Esophagus muscularis mucosa (tissue), 4 donors: ENCODE results near the gene MAP2K5. TPM values are rescaled to one million over a fixed set of nuclear protein-coding genes. Genes with fewer than 3 reads are reported as not detected.

Source experiments
- DNase-seq: peaks from one replicate; pipeline ENCODE4 v3.0.0-alpha.2; 2017; ENCODE audit errors: extremely low spot score
- H3K27ac ChIP-seq, 4 donors: fragments of 200-600 bp; sonication (generic); replicated peaks in 1 of 4; 1 replicate in 3 of 4; 2 replicates in 1 of 4; pipeline ENCODE4 v1.5.1; 2016 to 2019; ENCODE audit warnings: mild to moderate bottlenecking in 1 of 4
- H3K27me3 ChIP-seq, 4 donors: fragments of 200-600 bp; sonication (generic); one replicate each; pipeline versions ENCODE4 v1.5.1 to v1.6.0; 2016 to 2019
- H3K36me3 ChIP-seq, 4 donors: fragments of 200-600 bp; sonication (generic); one replicate each; pipeline ENCODE4 v1.5.1; 2016 to 2019
- H3K4me1 ChIP-seq, 4 donors: fragments of 200-600 bp; sonication (generic); one replicate each; pipeline ENCODE4 v1.5.1; 2016 to 2019
- H3K4me3 ChIP-seq, 4 donors: fragments of 200-600 bp; sonication (generic); 1 replicate in 2 of 4; 2 replicates in 2 of 4; pipeline ENCODE4 v1.5.1; 2016 to 2019; ENCODE audit warnings: mild to moderate bottlenecking in 4 of 4, moderate library complexity in 1 of 4
- H3K9me3 ChIP-seq, 4 donors: fragments of 200-600 bp; sonication (generic); 1 replicate in 3 of 4; 2 replicates in 1 of 4; pipeline ENCODE4 v1.5.1; 2016 to 2019
- CTCF ChIP-seq, 3 experiments: fragments of 200-600 bp in 2 of 3; fragments of 450-650 bp in 1 of 3; sonication (generic) in 2 of 3; IDR thresholded peaks; one replicate each; pipeline ENCODE4 v1.5.1; 2017 to 2019; ENCODE audit warnings: antibody characterized with exemption in 3 of 3, mild to moderate bottlenecking in 2 of 3, moderate library complexity in 1 of 3
- EP300 ChIP-seq: sonication (generic); formaldehyde crosslinking; IDR thresholded peaks from one replicate; pipeline ENCODE4 v1.6.1; 2017; ENCODE audit warnings: antibody characterized with exemption
- POLR2A ChIP-seq: fragments of 450-650 bp; IDR thresholded peaks from one replicate; pipeline ENCODE4 v1.6.1; 2017; ENCODE audit warnings: antibody characterized with exemption, moderate library complexity, mild to moderate bottlenecking, low read depth
- POLR2AphosphoS5 ChIP-seq, 2 donors: sonication (generic); formaldehyde crosslinking; IDR thresholded peaks; one replicate each; pipeline ENCODE4 v1.6.1; 2017; ENCODE audit warnings: antibody characterized with exemption in 2 of 2
- WGBS: methylation state at CpG from one replicate; pipeline ENCODE4 v1.1.5; 2018; 5-methylcytosine and 5-hydroxymethylcytosine counted together
- intact Hi-C: fragments of 100-400 bp; cut with DNase I; formaldehyde crosslinking; loops from one replicate; pipeline ENCODE4 v1.15.1; 2023
- total RNA-seq, 4 donors: library from RNA; depleted of rRNA; stranded (reverse); fragments of >200 nt; gene quantifications; one replicate each; pipeline versions ENCODE4 v1.1.0 to v1.2.1, GENCODE V29; 2016

Gene MAP2K5
- total RNA-seq, 4 donors from 2014 or later, result 7.8 to 11.9 (median 10.6) TPM

- Histone ChIP-seq H3K4me1 (no peaks in the 10 kb centered on the region), H3K27ac (no peak overlapping the region), H3K36me3 (peaks cover 0 to 19% (median 10%) of the 10 kb centered on the region in 4 donors), H3K4me3 (no peak overlapping the region), H3K27me3 (no peaks in the 10 kb centered on the region), H3K9me3 (no peaks in the 10 kb centered on the region)
- TF ChIP-seq POLR2A (no peak), EP300 (no peak), CTCF (IDR thresholded peaks at IDR 0.05) (no peak), POLR2AphosphoS5 (IDR thresholded peaks at IDR 0.05) (no peak)
- WGBS, result 90% methylated on average over 2 of the region's 2 CpGs
- no peak for DNase-seq
- intact Hi-C loops, result no loop called here
These were observed 63.4 kb downstream of the MAP2K5 start for GRCh38 chr15:67605871-67606270.

- H3K4me1 ChIP-seq, result peaks cover 0 to 2% (median 0%) of the 10 kb centered on the region in 4 donors
- intact Hi-C loops, result no loop called here
- 91% methylated on average over 1 of the region's 1 CpG for WGBS
- H3K4me3 ChIP-seq, result no peak overlapping the region
- H3K27me3 ChIP-seq, result no peaks in the 10 kb centered on the region
- H3K9me3 ChIP-seq, result no peaks in the 10 kb centered on the region
- peaks cover 0 to 13% (median 5%) of the 10 kb centered on the region in 4 donors for H3K36me3 ChIP-seq
- H3K27ac ChIP-seq, result no peak overlapping the region
- TF ChIP-seq EP300, result no peak
- no peak for TF ChIP-seq CTCF (IDR thresholded peaks at IDR 0.05)
- TF ChIP-seq POLR2A, result no peak
- no peak for TF ChIP-seq POLR2AphosphoS5 (IDR thresholded peaks at IDR 0.05)
- DNase-seq, result no peak
These were observed 64.2 kb downstream of the MAP2K5 start for GRCh38 chr15:67606742-67607141.

- no peak overlapping the region for H3K27ac ChIP-seq
- H3K4me1 ChIP-seq, result peaks cover 0 to 2% (median 0%) of the 10 kb centered on the region in 4 donors
- intact Hi-C loops, result no loop called here
- H3K27me3 ChIP-seq, result no peaks in the 10 kb centered on the region
- no peak overlapping the region for H3K4me3 ChIP-seq
- DNase-seq, result no peak
- TF ChIP-seq POLR2AphosphoS5 (IDR thresholded peaks at IDR 0.05) (no peak), POLR2A (no peak), CTCF (IDR thresholded peaks at IDR 0.05) (no peak), EP300 (no peak)
- peaks cover 0 to 8% (median 4%) of the 10 kb centered on the region in 4 donors for H3K36me3 ChIP-seq
- 94% methylated on average over 4 of the region's 4 CpGs for WGBS
- no peaks in the 10 kb centered on the region for H3K9me3 ChIP-seq
These were observed 64.8 kb downstream of the MAP2K5 start for GRCh38 chr15:67607329-67607728.

- intact Hi-C loops, result no loop called here
- H3K4me1 ChIP-seq, result peaks cover 0 to 2% (median 0%) of the 10 kb centered on the region in 4 donors
These were observed 65.6 kb downstream of the MAP2K5 start for GRCh38 chr15:67607959-67608637.

More at GRCh38 chr15:67607959-67608637, 65.6 kb downstream of the MAP2K5 start:
- Histone ChIP-seq H3K27me3 (no peaks in the 10 kb centered on the region), H3K4me3 (no peak overlapping the region), H3K27ac (no peak overlapping the region), H3K9me3 (no peaks in the 10 kb centered on the region), H3K36me3 (peaks cover 0 to 8% (median under 1%) of the 10 kb centered on the region in 4 donors)
- DNase-seq, result no peak
- no peak for TF ChIP-seq CTCF (IDR thresholded peaks at IDR 0.05)
- no peak for TF ChIP-seq POLR2AphosphoS5 (IDR thresholded peaks at IDR 0.05)
- TF ChIP-seq EP300, result no peak
- no peak for TF ChIP-seq POLR2A
- 95% methylated on average over 3 of the region's 3 CpGs for WGBS
